Measurements from ENCODE around the gene TOX3.
A peak's percentile ranks its signal among the peaks of the same experiment; 100 is the strongest.

The TOX3 gene

GRCh38 chr16:52460639-52461178 is 86.2 kb downstream of the TOX3 start:
- peaks cover 55% of the 10 kb centered on the region for H3K4me1 ChIP-seq (ENCODE audit: control insufficient read depth, low read depth, low read length)
- no peaks in the 10 kb centered on the region for H3K9me3 ChIP-seq (ENCODE audit: control insufficient read depth, low read depth, low read length)
- H3K27ac ChIP-seq (ENCODE audit: low read length): no peak overlapping the region
- H3K4me3 ChIP-seq (ENCODE audit: low read length): no peak overlapping the region
- peaks cover 13% of the 10 kb centered on the region for H3K36me3 ChIP-seq (ENCODE audit: control insufficient read depth, low read depth, low read length)
- no peaks in the 10 kb centered on the region for H3K27me3 ChIP-seq (ENCODE audit: control insufficient read depth, insufficient read depth, low read length)
- H3K9ac ChIP-seq (ENCODE audit: low read length): no peak overlapping the region

GRCh38 chr16:52456368-52456767 is 90.6 kb downstream of the TOX3 start:
- Histone ChIP-seq H3K9me3 (ENCODE audit: control insufficient read depth, low read depth, low read length) (no peaks in the 10 kb centered on the region), H3K27me3 (ENCODE audit: control insufficient read depth, insufficient read depth, low read length) (no peaks in the 10 kb centered on the region), H3K4me1 (ENCODE audit: control insufficient read depth, low read depth, low read length) (peaks cover 52% of the 10 kb centered on the region), H3K27ac (ENCODE audit: low read length) (no peak overlapping the region), H3K36me3 (ENCODE audit: control insufficient read depth, low read depth, low read length) (peaks cover 6% of the 10 kb centered on the region), H3K4me3 (ENCODE audit: low read length) (no peak overlapping the region), H3K9ac (ENCODE audit: low read length) (peak overlapping the region; percentile 19)

- Histone ChIP-seq H3K27ac (ENCODE audit: low read length) (no peak overlapping the region), H3K27me3 (ENCODE audit: control insufficient read depth, insufficient read depth, low read length) (no peaks in the 10 kb centered on the region), H3K36me3 (ENCODE audit: control insufficient read depth, low read depth, low read length) (peaks cover under 1% of the 10 kb centered on the region), H3K9me3 (ENCODE audit: control insufficient read depth, low read depth, low read length) (no peaks in the 10 kb centered on the region), H3K9ac (ENCODE audit: low read length) (no peak overlapping the region), H3K4me1 (ENCODE audit: control insufficient read depth, low read depth, low read length) (peaks cover 46% of the 10 kb centered on the region), H3K4me3 (ENCODE audit: low read length) (no peak overlapping the region)
Measured at GRCh38 chr16:52455549-52456277, 91.2 kb downstream of the TOX3 start.

- Histone ChIP-seq H3K4me1 (ENCODE audit: control insufficient read depth, low read depth, low read length) (peaks cover 30% of the 10 kb centered on the region), H3K4me3 (ENCODE audit: low read length) (no peak overlapping the region), H3K27ac (ENCODE audit: low read length) (no peak overlapping the region), H3K36me3 (ENCODE audit: control insufficient read depth, low read depth, low read length) (no peaks in the 10 kb centered on the region), H3K9me3 (ENCODE audit: control insufficient read depth, low read depth, low read length) (no peaks in the 10 kb centered on the region), H3K27me3 (ENCODE audit: control insufficient read depth, insufficient read depth, low read length) (no peaks in the 10 kb centered on the region), H3K9ac (ENCODE audit: low read length) (no peak overlapping the region)
Measured at GRCh38 chr16:52453644-52454043, 93.3 kb downstream of the TOX3 start.

- Histone ChIP-seq H3K36me3 (ENCODE audit: control insufficient read depth, low read depth, low read length) (no peaks in the 10 kb centered on the region), H3K27me3 (ENCODE audit: control insufficient read depth, insufficient read depth, low read length) (no peaks in the 10 kb centered on the region), H3K9me3 (ENCODE audit: control insufficient read depth, low read depth, low read length) (no peaks in the 10 kb centered on the region), H3K27ac (ENCODE audit: low read length) (no peak overlapping the region), H3K4me1 (ENCODE audit: control insufficient read depth, low read depth, low read length) (peaks cover 17% of the 10 kb centered on the region), H3K9ac (ENCODE audit: low read length) (no peak overlapping the region), H3K4me3 (ENCODE audit: low read length) (no peak overlapping the region)
Measured at GRCh38 chr16:52451971-52452421, 94.9 kb downstream of the TOX3 start.

- no peaks in the 10 kb centered on the region for H3K36me3 ChIP-seq (ENCODE audit: control insufficient read depth, low read depth, low read length)
- peaks cover 19% of the 10 kb centered on the region for H3K4me1 ChIP-seq (ENCODE audit: control insufficient read depth, low read depth, low read length)
- no peaks in the 10 kb centered on the region for H3K27me3 ChIP-seq (ENCODE audit: control insufficient read depth, insufficient read depth, low read length)
Measured at GRCh38 chr16:52450916-52451315, 96.0 kb downstream of the TOX3 start.

GRCh38 chr16:52450241-52450640 is 96.7 kb downstream of the TOX3 start:
- Histone ChIP-seq H3K36me3 (ENCODE audit: control insufficient read depth, low read depth, low read length) (no peaks in the 10 kb centered on the region), H3K9me3 (ENCODE audit: control insufficient read depth, low read depth, low read length) (no peaks in the 10 kb centered on the region), H3K27me3 (ENCODE audit: control insufficient read depth, insufficient read depth, low read length) (no peaks in the 10 kb centered on the region), H3K27ac (ENCODE audit: low read length) (no peak overlapping the region), H3K4me1 (ENCODE audit: control insufficient read depth, low read depth, low read length) (peaks cover 26% of the 10 kb centered on the region), H3K9ac (ENCODE audit: low read length) (no peak overlapping the region), H3K4me3 (ENCODE audit: low read length) (no peak overlapping the region)

More at GRCh38 chr16:52450916-52451315, 96.0 kb downstream of the TOX3 start:
- Histone ChIP-seq H3K9ac (ENCODE audit: low read length) (no peak overlapping the region), H3K9me3 (ENCODE audit: control insufficient read depth, low read depth, low read length) (no peaks in the 10 kb centered on the region), H3K4me3 (ENCODE audit: low read length) (no peak overlapping the region), H3K27ac (ENCODE audit: low read length) (no peak overlapping the region)

- Histone ChIP-seq H3K9me3 (ENCODE audit: control insufficient read depth, low read depth, low read length) (no peaks in the 10 kb centered on the region), H3K27me3 (ENCODE audit: control insufficient read depth, insufficient read depth, low read length) (no peaks in the 10 kb centered on the region), H3K4me1 (ENCODE audit: control insufficient read depth, low read depth, low read length) (peaks cover 30% of the 10 kb centered on the region), H3K36me3 (ENCODE audit: control insufficient read depth, low read depth, low read length) (peaks cover 29% of the 10 kb centered on the region), H3K27ac (ENCODE audit: low read length) (no peak overlapping the region), H3K9ac (ENCODE audit: low read length) (no peak overlapping the region), H3K4me3 (ENCODE audit: low read length) (no peak overlapping the region)
Measured at GRCh38 chr16:52446080-52446479, 100.9 kb downstream of the TOX3 start.

GRCh38 chr16:52441886-52442285 is 105.1 kb downstream of the TOX3 start:
- H3K4me1 ChIP-seq (ENCODE audit: control insufficient read depth, low read depth, low read length): peaks cover 25% of the 10 kb centered on the region
- no peak overlapping the region for H3K27ac ChIP-seq (ENCODE audit: low read length)
- H3K9ac ChIP-seq (ENCODE audit: low read length): no peak overlapping the region
- H3K4me3 ChIP-seq (ENCODE audit: low read length): no peak overlapping the region
- H3K27me3 ChIP-seq (ENCODE audit: control insufficient read depth, insufficient read depth, low read length): no peaks in the 10 kb centered on the region
- peaks cover 56% of the 10 kb centered on the region for H3K36me3 ChIP-seq (ENCODE audit: control insufficient read depth, low read depth, low read length)
- H3K9me3 ChIP-seq (ENCODE audit: control insufficient read depth, low read depth, low read length): no peaks in the 10 kb centered on the region

- H3K9ac ChIP-seq (ENCODE audit: low read length): no peak overlapping the region
- H3K27me3 ChIP-seq (ENCODE audit: control insufficient read depth, insufficient read depth, low read length): no peaks in the 10 kb centered on the region
- H3K4me3 ChIP-seq (ENCODE audit: low read length): no peak overlapping the region
- H3K9me3 ChIP-seq (ENCODE audit: control insufficient read depth, low read depth, low read length): no peaks in the 10 kb centered on the region
- peaks cover 56% of the 10 kb centered on the region for H3K36me3 ChIP-seq (ENCODE audit: control insufficient read depth, low read depth, low read length)
- H3K4me1 ChIP-seq (ENCODE audit: control insufficient read depth, low read depth, low read length): peaks cover 16% of the 10 kb centered on the region
- H3K27ac ChIP-seq (ENCODE audit: low read length): no peak overlapping the region
Measured at GRCh38 chr16:52440248-52440647, 106.7 kb downstream of the TOX3 start.

GRCh38 chr16:52439750-52440149 is 107.2 kb downstream of the TOX3 start:
- Histone ChIP-seq H3K4me1 (ENCODE audit: control insufficient read depth, low read depth, low read length) (peaks cover 11% of the 10 kb centered on the region), H3K9ac (ENCODE audit: low read length) (no peak overlapping the region), H3K36me3 (ENCODE audit: control insufficient read depth, low read depth, low read length) (peaks cover 56% of the 10 kb centered on the region), H3K27ac (ENCODE audit: low read length) (no peak overlapping the region), H3K4me3 (ENCODE audit: low read length) (no peak overlapping the region), H3K27me3 (ENCODE audit: control insufficient read depth, insufficient read depth, low read length) (no peaks in the 10 kb centered on the region), H3K9me3 (ENCODE audit: control insufficient read depth, low read depth, low read length) (no peaks in the 10 kb centered on the region)

GRCh38 chr16:52439171-52439701 is 107.7 kb downstream of the TOX3 start:
- Histone ChIP-seq H3K27ac (ENCODE audit: low read length) (no peak overlapping the region), H3K36me3 (ENCODE audit: control insufficient read depth, low read depth, low read length) (peaks cover 51% of the 10 kb centered on the region), H3K9ac (ENCODE audit: low read length) (no peak overlapping the region), H3K9me3 (ENCODE audit: control insufficient read depth, low read depth, low read length) (no peaks in the 10 kb centered on the region), H3K4me3 (ENCODE audit: low read length) (no peak overlapping the region), H3K27me3 (ENCODE audit: control insufficient read depth, insufficient read depth, low read length) (no peaks in the 10 kb centered on the region), H3K4me1 (ENCODE audit: control insufficient read depth, low read depth, low read length) (peaks cover 7% of the 10 kb centered on the region)
